Fibroblast of lung (primary cell): Measurements from ENCODE around the gene NKD2.

ENCODE experiments used
- EZH2 ChIP-seq: IDR thresholded peaks from 2 replicates; pipeline ENCODE4 v1.5.1; 2012; ENCODE audit warnings: low read length, control low read depth, mild to moderate bottlenecking; ENCODE audit errors: missing control alignments
- TF ChIP-seq, protein P1 (sequence below), 2 donors: IDR thresholded peaks in 1 of 2; conservative IDR thresholded peaks in 1 of 2; 1 replicate in 1 of 2; 2 replicates in 1 of 2; pipeline ENCODE4 v1.5.1; 2011 to 2012; ENCODE audit warnings: low read length in 2 of 2, control low read depth in 1 of 2, inconsistent platforms in 1 of 2, low read depth in 1 of 2, mild to moderate bottlenecking in 1 of 2

DNA sequence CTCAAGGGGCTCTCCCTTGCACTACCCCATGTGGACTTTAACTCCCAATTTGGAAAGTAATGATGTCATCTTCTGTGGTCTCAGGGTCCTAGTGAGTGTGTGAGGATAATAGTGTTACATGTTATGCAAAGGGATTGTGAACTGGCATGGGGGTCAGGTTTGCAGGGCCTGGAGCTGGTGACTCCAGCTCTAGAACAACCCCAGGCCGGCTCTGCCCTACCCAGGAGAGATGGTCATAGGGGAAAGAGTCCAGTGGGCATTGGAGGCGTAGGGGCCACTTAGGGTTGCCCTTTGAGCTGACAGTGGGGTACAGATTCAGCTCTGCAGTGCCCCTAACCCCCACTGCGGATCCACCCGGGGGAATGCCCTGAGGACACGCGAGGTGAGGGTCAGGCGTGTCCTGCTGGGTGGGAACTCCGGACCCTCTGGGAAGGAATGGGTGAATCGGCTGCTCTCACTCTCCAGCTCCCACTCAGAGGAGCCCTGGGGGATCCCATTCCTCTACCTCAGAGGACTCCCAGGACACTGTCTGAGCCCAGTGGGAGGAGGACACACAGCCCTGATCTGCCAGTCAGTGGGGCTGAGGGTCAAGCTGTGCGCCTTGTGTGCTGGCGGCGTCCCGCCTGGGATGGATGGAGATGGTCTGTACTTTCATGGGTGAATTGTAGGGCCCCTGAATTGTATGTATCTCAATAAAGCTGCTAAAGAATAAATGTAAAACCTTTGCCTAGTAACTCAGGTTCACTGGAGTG is 2.5 kb upstream of the NKD2 start:
- TF ChIP-seq, protein P1, sequence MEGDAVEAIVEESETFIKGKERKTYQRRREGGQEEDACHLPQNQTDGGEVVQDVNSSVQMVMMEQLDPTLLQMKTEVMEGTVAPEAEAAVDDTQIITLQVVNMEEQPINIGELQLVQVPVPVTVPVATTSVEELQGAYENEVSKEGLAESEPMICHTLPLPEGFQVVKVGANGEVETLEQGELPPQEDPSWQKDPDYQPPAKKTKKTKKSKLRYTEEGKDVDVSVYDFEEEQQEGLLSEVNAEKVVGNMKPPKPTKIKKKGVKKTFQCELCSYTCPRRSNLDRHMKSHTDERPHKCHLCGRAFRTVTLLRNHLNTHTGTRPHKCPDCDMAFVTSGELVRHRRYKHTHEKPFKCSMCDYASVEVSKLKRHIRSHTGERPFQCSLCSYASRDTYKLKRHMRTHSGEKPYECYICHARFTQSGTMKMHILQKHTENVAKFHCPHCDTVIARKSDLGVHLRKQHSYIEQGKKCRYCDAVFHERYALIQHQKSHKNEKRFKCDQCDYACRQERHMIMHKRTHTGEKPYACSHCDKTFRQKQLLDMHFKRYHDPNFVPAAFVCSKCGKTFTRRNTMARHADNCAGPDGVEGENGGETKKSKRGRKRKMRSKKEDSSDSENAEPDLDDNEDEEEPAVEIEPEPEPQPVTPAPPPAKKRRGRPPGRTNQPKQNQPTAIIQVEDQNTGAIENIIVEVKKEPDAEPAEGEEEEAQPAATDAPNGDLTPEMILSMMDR (conservative IDR thresholded peaks at IDR 0.05 in 1 of 2, IDR thresholded peaks at IDR 0.05 in 1 of 2; ENCODE audit: low read depth in 1 of 2, low read length in 2 of 2): no peak
- TF ChIP-seq EZH2: no peak
